ENCODE data around the gene ANGEL2.

DNA sequence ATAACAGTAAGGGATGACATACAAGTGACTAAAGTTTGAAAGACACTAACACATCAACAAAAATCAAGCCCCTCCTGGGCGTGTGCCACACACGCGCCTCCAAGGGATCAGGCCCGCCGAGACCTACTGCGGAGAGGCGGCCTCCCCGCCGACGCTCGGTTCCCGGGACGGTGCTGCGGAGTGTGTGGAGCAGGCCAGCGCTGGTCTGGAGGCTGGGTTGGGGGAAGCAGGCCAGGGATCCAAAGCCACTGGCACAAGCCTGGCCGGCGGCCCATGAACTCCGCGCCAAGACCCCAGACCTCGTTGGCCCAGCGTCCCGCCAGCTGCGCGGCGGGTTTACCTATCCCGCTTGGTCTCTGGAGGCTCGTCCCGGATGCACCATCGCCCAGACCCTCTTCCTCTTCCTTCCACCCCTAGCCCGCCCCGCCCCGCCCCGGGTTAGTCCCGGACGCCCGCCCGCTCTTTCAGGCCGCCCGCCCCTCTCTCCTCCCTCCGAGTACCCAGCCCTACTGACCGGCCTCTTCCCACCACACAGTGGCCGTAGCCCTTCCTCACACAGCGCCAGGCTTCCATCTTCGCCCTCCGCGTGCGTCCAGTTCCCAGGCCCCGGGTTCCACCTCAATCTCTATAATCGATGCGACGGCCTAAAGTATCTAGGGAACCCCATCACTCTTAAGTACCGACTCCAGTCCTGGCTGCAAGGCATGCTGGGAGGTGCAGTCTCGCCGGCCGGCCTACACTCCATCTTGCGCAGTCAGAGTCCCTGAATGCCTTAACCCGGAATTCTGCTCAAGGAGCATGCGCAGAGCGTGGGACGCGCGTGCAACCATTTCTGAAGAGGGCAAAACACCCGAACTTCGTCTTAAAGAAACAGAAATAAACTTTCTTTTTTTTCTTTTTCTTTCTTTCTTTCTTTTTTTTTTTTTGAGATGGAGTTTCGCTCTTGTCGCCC is at the start of gene ANGEL2:
- TF ChIP-seq, protein P1, sequence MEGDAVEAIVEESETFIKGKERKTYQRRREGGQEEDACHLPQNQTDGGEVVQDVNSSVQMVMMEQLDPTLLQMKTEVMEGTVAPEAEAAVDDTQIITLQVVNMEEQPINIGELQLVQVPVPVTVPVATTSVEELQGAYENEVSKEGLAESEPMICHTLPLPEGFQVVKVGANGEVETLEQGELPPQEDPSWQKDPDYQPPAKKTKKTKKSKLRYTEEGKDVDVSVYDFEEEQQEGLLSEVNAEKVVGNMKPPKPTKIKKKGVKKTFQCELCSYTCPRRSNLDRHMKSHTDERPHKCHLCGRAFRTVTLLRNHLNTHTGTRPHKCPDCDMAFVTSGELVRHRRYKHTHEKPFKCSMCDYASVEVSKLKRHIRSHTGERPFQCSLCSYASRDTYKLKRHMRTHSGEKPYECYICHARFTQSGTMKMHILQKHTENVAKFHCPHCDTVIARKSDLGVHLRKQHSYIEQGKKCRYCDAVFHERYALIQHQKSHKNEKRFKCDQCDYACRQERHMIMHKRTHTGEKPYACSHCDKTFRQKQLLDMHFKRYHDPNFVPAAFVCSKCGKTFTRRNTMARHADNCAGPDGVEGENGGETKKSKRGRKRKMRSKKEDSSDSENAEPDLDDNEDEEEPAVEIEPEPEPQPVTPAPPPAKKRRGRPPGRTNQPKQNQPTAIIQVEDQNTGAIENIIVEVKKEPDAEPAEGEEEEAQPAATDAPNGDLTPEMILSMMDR (conservative IDR thresholded peaks at IDR 0.05; ENCODE audit: low read length), result no peak
- no peak for TF ChIP-seq EZH2phosphoT487 (IDR thresholded peaks at IDR 0.05; ENCODE audit: borderline replicate concordance, low read depth, low read length)

Data from OCI-LY7 (cell line).